Progenitor cell of endocrine pancreas (in vitro differentiated cells): ENCODE results near the gene FRMD4A. TPM values are rescaled to one million over a fixed set of nuclear protein-coding genes. Genes with fewer than 3 reads are reported as not detected.
A peak's percentile ranks its signal among the peaks of the same experiment; 100 is the strongest.

Experiments
- DNase-seq: peaks from one replicate; pipeline ENCODE4 v3.0.0; 2021; ENCODE audit warnings: low spot score; ENCODE audit not compliant: unreplicated experiment
- H3K27ac Mint-ChIP-seq: 2 replicates; pipeline ENCODE4 v1.8.0; 2021; ENCODE audit warnings: mild to moderate bottlenecking, moderate library complexity, mixed read lengths
- H3K27me3 Mint-ChIP-seq: 2 replicates; pipeline ENCODE4 v1.8.0; 2021; ENCODE audit warnings: mixed read lengths
- H3K36me3 Mint-ChIP-seq: 2 replicates; pipeline ENCODE4 v1.8.0; 2022; ENCODE audit warnings: mixed read lengths; ENCODE audit not compliant: insufficient read depth
- H3K4me1 Mint-ChIP-seq: 2 replicates; pipeline ENCODE4 v1.8.0; 2021; ENCODE audit warnings: low read depth, mixed read lengths
- H3K4me3 Mint-ChIP-seq: 2 replicates; pipeline ENCODE4 v1.8.0; 2021; ENCODE audit warnings: low read depth, mild to moderate bottlenecking, moderate library complexity, mixed read lengths
- H3K9me3 Mint-ChIP-seq: 2 replicates; pipeline ENCODE4 v1.8.0; 2021; ENCODE audit warnings: low read depth, mixed read lengths
- total RNA-seq: library from RNA; stranded (reverse); gene quantifications from 2 replicates; pipeline ENCODE4 v1.2.1, GENCODE V29; 2021
- TF ChIP-seq, protein P1 (sequence below): fragments of 200-600 bp; sonication (generic); IDR thresholded peaks from one replicate; pipeline ENCODE4 v1.5.0; 2021; ENCODE audit warnings: antibody characterized with exemption, mild to moderate bottlenecking; ENCODE audit not compliant: unreplicated experiment

Gene FRMD4A
- total RNA-seq, 1 donor from 2014 or later: 42.2 TPM

DNA sequence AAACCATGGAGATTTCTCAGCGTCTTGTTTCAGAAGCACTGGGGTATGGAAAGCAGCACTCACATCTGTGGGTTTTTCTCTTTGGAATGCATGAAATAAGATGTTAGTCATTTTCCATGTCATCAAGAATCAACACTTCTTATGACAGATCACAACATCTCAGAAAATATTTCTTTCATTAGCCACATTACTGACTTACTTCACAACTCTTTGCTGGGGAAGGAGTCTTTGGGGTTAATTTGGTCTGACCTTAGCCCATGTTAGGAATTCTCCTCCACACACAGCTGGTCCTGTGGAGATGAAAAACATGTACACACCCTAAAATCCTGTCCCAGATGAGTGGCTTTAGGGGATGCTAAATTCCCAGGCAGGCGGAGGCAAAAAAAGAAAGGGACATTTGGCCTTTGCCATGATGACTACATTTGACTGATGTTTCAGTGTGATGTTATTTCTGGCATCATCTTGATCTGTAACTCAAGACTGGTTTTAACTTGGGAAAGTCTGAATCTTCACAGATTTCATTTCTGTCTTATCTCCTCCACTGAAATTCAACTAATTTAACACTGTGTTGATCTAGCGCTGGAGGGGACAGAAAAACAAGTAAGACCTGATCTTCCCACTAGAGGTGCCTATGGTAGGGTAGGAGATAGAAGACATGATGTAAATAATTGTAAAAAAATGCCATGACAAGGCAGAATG lies 380.7 kb downstream of the FRMD4A start:
- Mint-ChIP-seq H3K27ac (no peak overlapping the region), H3K36me3 (no peaks in the 10 kb centered on the region), H3K4me3 (no peak overlapping the region), H3K4me1 (peaks cover 14% of the 10 kb centered on the region), H3K27me3 (no peaks in the 10 kb centered on the region), H3K9me3 (peaks cover 13% of the 10 kb centered on the region)
- no peak for DNase-seq
- TF ChIP-seq, protein P1, sequence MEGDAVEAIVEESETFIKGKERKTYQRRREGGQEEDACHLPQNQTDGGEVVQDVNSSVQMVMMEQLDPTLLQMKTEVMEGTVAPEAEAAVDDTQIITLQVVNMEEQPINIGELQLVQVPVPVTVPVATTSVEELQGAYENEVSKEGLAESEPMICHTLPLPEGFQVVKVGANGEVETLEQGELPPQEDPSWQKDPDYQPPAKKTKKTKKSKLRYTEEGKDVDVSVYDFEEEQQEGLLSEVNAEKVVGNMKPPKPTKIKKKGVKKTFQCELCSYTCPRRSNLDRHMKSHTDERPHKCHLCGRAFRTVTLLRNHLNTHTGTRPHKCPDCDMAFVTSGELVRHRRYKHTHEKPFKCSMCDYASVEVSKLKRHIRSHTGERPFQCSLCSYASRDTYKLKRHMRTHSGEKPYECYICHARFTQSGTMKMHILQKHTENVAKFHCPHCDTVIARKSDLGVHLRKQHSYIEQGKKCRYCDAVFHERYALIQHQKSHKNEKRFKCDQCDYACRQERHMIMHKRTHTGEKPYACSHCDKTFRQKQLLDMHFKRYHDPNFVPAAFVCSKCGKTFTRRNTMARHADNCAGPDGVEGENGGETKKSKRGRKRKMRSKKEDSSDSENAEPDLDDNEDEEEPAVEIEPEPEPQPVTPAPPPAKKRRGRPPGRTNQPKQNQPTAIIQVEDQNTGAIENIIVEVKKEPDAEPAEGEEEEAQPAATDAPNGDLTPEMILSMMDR: no peak

DNA sequence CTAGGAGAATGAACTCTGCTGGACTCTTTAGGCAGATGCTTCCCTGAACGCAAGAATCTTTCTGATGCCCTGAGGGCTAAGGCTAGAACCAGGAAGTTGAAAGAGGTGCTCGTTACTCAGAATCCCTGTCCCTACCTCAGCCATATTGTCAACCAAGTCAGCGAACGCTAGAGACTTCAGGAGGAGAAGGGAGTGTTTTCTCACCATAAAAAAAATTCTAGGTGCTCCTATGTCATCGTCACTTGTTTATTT lies 384.6 kb downstream of the FRMD4A start:
- no peaks in the 10 kb centered on the region for H3K36me3 Mint-ChIP-seq
- H3K27me3 Mint-ChIP-seq: no peaks in the 10 kb centered on the region
- H3K9me3 Mint-ChIP-seq: peaks cover 7% of the 10 kb centered on the region
- H3K4me1 Mint-ChIP-seq: peaks cover 18% of the 10 kb centered on the region
- peak overlapping the region; percentile 84 for H3K27ac Mint-ChIP-seq
- no peak for DNase-seq
- TF ChIP-seq, protein P1: no peak
- H3K4me3 Mint-ChIP-seq: no peak overlapping the region

- Mint-ChIP-seq H3K27ac (peak overlapping the region; percentile 84), H3K4me3 (no peak overlapping the region), H3K36me3 (no peaks in the 10 kb centered on the region), H3K4me1 (peaks cover 18% of the 10 kb centered on the region), H3K9me3 (peaks cover 3% of the 10 kb centered on the region), H3K27me3 (no peaks in the 10 kb centered on the region)
- TF ChIP-seq, protein P1: no peak
- DNase-seq: no peak
These were observed 385.1 kb downstream of the FRMD4A start for GRCh38 chr10:13945390-13946208.

DNA sequence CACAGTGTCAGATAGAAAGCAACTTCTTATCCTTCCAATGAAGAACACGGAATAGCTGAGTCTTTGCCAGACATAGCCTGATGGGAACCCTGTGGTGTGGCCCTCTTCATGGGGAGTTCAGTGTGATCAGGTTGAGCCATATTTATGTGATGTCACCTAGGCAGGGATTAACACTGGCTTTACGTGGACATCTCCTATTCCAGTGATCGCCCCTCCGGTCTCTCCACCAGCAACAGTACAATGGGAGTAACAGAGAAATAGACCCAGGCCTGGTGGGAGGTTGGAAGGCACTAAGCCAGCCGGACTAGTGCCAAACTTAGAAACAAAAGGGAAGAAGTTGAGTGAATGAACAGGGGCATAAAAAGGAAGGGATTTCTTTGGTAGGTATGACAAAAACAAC lies 385.9 kb downstream of the FRMD4A start:
- H3K36me3 Mint-ChIP-seq: no peaks in the 10 kb centered on the region
- no peak overlapping the region for H3K27ac Mint-ChIP-seq
- no peak for DNase-seq
- no peaks in the 10 kb centered on the region for H3K27me3 Mint-ChIP-seq
- TF ChIP-seq, protein P1: no peak
- peaks cover 3% of the 10 kb centered on the region for H3K9me3 Mint-ChIP-seq
- H3K4me1 Mint-ChIP-seq: peaks cover 18% of the 10 kb centered on the region
- no peak overlapping the region for H3K4me3 Mint-ChIP-seq

- Mint-ChIP-seq H3K27me3 (no peaks in the 10 kb centered on the region), H3K9me3 (peaks cover 3% of the 10 kb centered on the region), H3K27ac (no peak overlapping the region), H3K4me1 (peaks cover 18% of the 10 kb centered on the region), H3K4me3 (no peak overlapping the region), H3K36me3 (no peaks in the 10 kb centered on the region)
- TF ChIP-seq, protein P1: no peak
- no peak for DNase-seq
These were observed 386.9 kb downstream of the FRMD4A start for GRCh38 chr10:13943735-13944398.
